GM12878 (cell line): ENCODE results near the gene AHNAK. TPM values are rescaled to one million over a fixed set of nuclear protein-coding genes. Genes with fewer than 3 reads are reported as not detected.

Experiments used
- ATAC-seq: fragments of 200-7000 bp; cut with Tn5 transposase; 3 replicates; pipeline ENCODE4 v1.9.1; 2020; ENCODE audit warnings: mild to moderate bottlenecking, moderate library complexity
- BruUV-seq: library from RNA; stranded (reverse); fragments of 400-500 nt; replicated peaks from 2 replicates; lab custom pipeline; 2021; lab: Mats Ljungman, UMichigan
- CTCF ChIA-PET: fragments of 300-600 bp; sonication (Branson Sonifier 250); formaldehyde crosslinking; extraction: SDS; loops from one replicate; lab custom pipeline; 2021; ENCODE audit warnings: inconsistent platforms; lab: Yijun Ruan, JAX
- POLR2A ChIA-PET: fragments of 350-600 bp; formaldehyde crosslinking; extraction: SDS; loops from one replicate; lab custom pipeline; 2021; ENCODE audit warnings: inconsistent platforms; lab: Charles Lee
- RAD21 ChIA-PET: fragments of 300-600 bp; sonication (Branson Sonifier 250); formaldehyde crosslinking; loops from one replicate; lab custom pipeline; 2023; ENCODE audit warnings: antibody characterized with exemption; ENCODE audit not compliant: unreplicated experiment; lab: Charles Lee
- SMC1A ChIA-PET: fragments of 300-600 bp; sonication (Branson Sonifier 250); formaldehyde crosslinking; loops from one replicate; lab custom pipeline; 2023; ENCODE audit not compliant: unreplicated experiment, uncharacterized antibody; lab: Charles Lee
- DNase-seq: peaks from one replicate; pipeline ENCODE4 v3.0.0-alpha.2; 2011; ENCODE audit warnings: low read depth, low spot score
- FAIRE-seq: peaks from 3 replicates; lab custom pipeline; 2011; peaks lifted over from hg19 to GRCh38; lab: Jason Lieb, UNC
- H2AFZ ChIP-seq: 2 replicates; pipeline ENCODE4 v1.6.0; 2011; ENCODE audit warnings: low read depth, low read length, control low read depth; ENCODE audit not compliant: control insufficient read depth
- H3K27ac ChIP-seq: 2 replicates; pipeline ENCODE4 v1.5.1; 2011; ENCODE audit warnings: control low read depth; ENCODE audit not compliant: control insufficient read depth, insufficient read depth
- H3K27me3 ChIP-seq, 2 experiments: replicated peaks in 1 of 2; 2 replicates each; pipeline versions ENCODE4 v1.6.0 to v1.6.1; 2011; ENCODE audit warnings: low read length in 1 of 2; ENCODE audit not compliant: control insufficient read depth in 2 of 2, insufficient read depth in 2 of 2
- H3K36me3 ChIP-seq, 2 experiments: 2 replicates each; pipeline ENCODE4 v1.5.1; 2011; ENCODE audit warnings: low read length in 1 of 2; ENCODE audit not compliant: control insufficient read depth in 2 of 2, insufficient read depth in 2 of 2
- H3K4me1 ChIP-seq: 2 replicates; pipeline ENCODE4 v1.6.1; 2011; ENCODE audit warnings: mild to moderate bottlenecking, low read length, moderate library complexity, mixed read lengths; ENCODE audit not compliant: control insufficient read depth, insufficient read depth
- H3K4me2 ChIP-seq: 2 replicates; pipeline ENCODE4 v1.6.0; 2011; ENCODE audit warnings: control low read depth; ENCODE audit not compliant: control insufficient read depth, insufficient read depth
- H3K4me3 ChIP-seq: fragments of 200-600 bp; sonication (generic); 2 replicates; pipeline ENCODE4 v1.5.1; 2016
- H3K79me2 ChIP-seq: 2 replicates; pipeline ENCODE4 v1.6.0; 2011; ENCODE audit warnings: low read length; ENCODE audit not compliant: control insufficient read depth, insufficient read depth
- H3K9ac ChIP-seq: 2 replicates; pipeline ENCODE4 v1.8.0; 2011; ENCODE audit warnings: low read length, control low read depth, mixed read lengths; ENCODE audit not compliant: control insufficient read depth, insufficient read depth
- H3K9me3 ChIP-seq: replicated peaks from 3 replicates; pipeline ENCODE4 v1.5.1; 2011; ENCODE audit warnings: mild to moderate bottlenecking, low read length; ENCODE audit not compliant: control insufficient read depth, insufficient read depth
- H4K20me1 ChIP-seq: 2 replicates; pipeline ENCODE4 v1.6.0; 2011; ENCODE audit not compliant: control insufficient read depth, insufficient read depth
- BHLHE40 ChIP-seq, 2 experiments: fragments of 450-650 bp in 1 of 2; IDR thresholded peaks; 2 replicates each; pipeline ENCODE4 v1.6.1; 2011 to 2017; ENCODE audit warnings: low read depth in 2 of 2, borderline replicate concordance in 1 of 2, improper control_type of control experiment in 1 of 2, low read length in 1 of 2, mild to moderate bottlenecking in 1 of 2
- CREM ChIP-seq: IDR thresholded peaks from 2 replicates; pipeline ENCODE4 v1.6.1; 2014; ENCODE audit warnings: antibody characterized with exemption, low read depth
- FOXK2 ChIP-seq: fragments of 450-650 bp; IDR thresholded peaks from 2 replicates; pipeline ENCODE4 v1.6.1; 2017; ENCODE audit warnings: mild to moderate bottlenecking, moderate library complexity
- FOXM1 ChIP-seq: IDR thresholded peaks from 2 replicates; pipeline ENCODE4 v1.6.1; 2012; ENCODE audit warnings: low read depth, mild to moderate bottlenecking, inconsistent platforms, low read length, moderate library complexity
- GATAD2B ChIP-seq: fragments of 450-650 bp; conservative IDR thresholded peaks from 2 replicates; pipeline ENCODE4 v1.6.1; 2017; ENCODE audit warnings: low read depth, mild to moderate bottlenecking, moderate library complexity
- IKZF1 ChIP-seq: fragments of 450-650 bp; conservative IDR thresholded peaks from 2 replicates; pipeline ENCODE4 v1.6.1; 2017; ENCODE audit warnings: antibody characterized with exemption, mild to moderate bottlenecking
- IKZF2 ChIP-seq, 2 experiments: fragments of 450-650 bp; IDR thresholded peaks; 2 replicates each; pipeline ENCODE4 v1.6.1; 2017; ENCODE audit warnings: mild to moderate bottlenecking in 2 of 2, moderate library complexity in 2 of 2
- MEF2A ChIP-seq: IDR thresholded peaks from 2 replicates; pipeline ENCODE4 v1.6.1; 2011; ENCODE audit warnings: low read depth, mild to moderate bottlenecking, low read length, moderate library complexity; ENCODE audit not compliant: insufficient read depth
- NFIC ChIP-seq: IDR thresholded peaks from 2 replicates; pipeline ENCODE4 v1.6.1; 2012; ENCODE audit warnings: low read depth, mild to moderate bottlenecking, inconsistent platforms, low read length, moderate library complexity
- NFYB ChIP-seq: IDR thresholded peaks from 2 replicates; pipeline ENCODE4 v1.6.1; 2011; ENCODE audit warnings: low read depth, mild to moderate bottlenecking, low read length, improper control_type of control experiment, moderate library complexity; ENCODE audit not compliant: insufficient read depth
- RFX5 ChIP-seq: IDR thresholded peaks from 2 replicates; pipeline ENCODE4 v1.6.1; 2011; ENCODE audit warnings: low read depth, low read length, improper control_type of control experiment
- STAT1 ChIP-seq: fragments of 450-650 bp; conservative IDR thresholded peaks from 2 replicates; pipeline ENCODE4 v1.6.1; 2014; ENCODE audit warnings: antibody characterized with exemption, mild to moderate bottlenecking
- ZNF207 ChIP-seq: fragments of 450-650 bp; IDR thresholded peaks from 2 replicates; pipeline ENCODE4 v1.6.1; 2014; ENCODE audit warnings: antibody characterized with exemption, mild to moderate bottlenecking, borderline replicate concordance
- ZNF384 ChIP-seq: IDR thresholded peaks from 2 replicates; pipeline ENCODE4 v1.6.1; 2012; ENCODE audit warnings: low read depth, mild to moderate bottlenecking, low read length, improper control_type of control experiment, borderline replicate concordance
- WGBS: methylation state at CpG from one replicate; pipeline ENCODE4 v1.1.6; 2016; ENCODE audit warnings: low lambda C conversion rate; ENCODE audit not compliant: insufficient replicate concordance, insufficient coverage; ENCODE audit errors: missing lambda C conversion rate; 5-methylcytosine and 5-hydroxymethylcytosine counted together
- in situ Hi-C: fragments of 300-500 bp; cut with MboI; formaldehyde crosslinking; loops from 9 replicates; pipeline ENCODE4 v1.14.3; 2018; ENCODE audit warnings: mixed read lengths
- intact Hi-C: fragments of 100-400 bp; cut with micrococcal nuclease; formaldehyde crosslinking; loops from one replicate; pipeline ENCODE4 v1.14.2; 2022; ENCODE audit not compliant: unreplicated experiment
- polyA plus RNA-seq, 11 experiments: library from polyadenylated mRNA; depleted of rRNA in 4 of 11; unstranded in 6 of 11; stranded (reverse) in 5 of 11; fragments of >200 nt; fragmentation: Nextera tagmentation in 4 of 11; fragmentation: Illumina TruSeq in 1 of 11; extraction: Ambion mirVana in 4 of 11; extraction: Trizol in 1 of 11; gene quantifications; 1 replicate in 1 of 11; 2 replicates in 10 of 11; pipeline versions ENCODE4 v1.2.1 to v1.2.3, GENCODE V29; 2011 to 2016; ENCODE audit warnings: inconsistent platforms in 2 of 11, missing spikeins in 2 of 11, low read depth in 1 of 11
- total RNA-seq, 4 experiments: library from RNA; depleted of rRNA in 3 of 4; stranded (reverse); fragments of >200 nt in 3 of 4; fragmentation: Illumina TruSeq in 1 of 4; extraction: Trizol in 1 of 4; gene quantifications; 2 replicates each; pipeline versions ENCODE4 v1.2.1 to v1.2.3, GENCODE V29; 2013 to 2021
- TF ChIP-seq, protein P1 (sequence below): fragments of 450-650 bp; formaldehyde crosslinking; IDR thresholded peaks from 2 replicates; pipeline ENCODE4 v1.4.0; 2022; ENCODE audit warnings: mild to moderate bottlenecking, moderate library complexity
- TF ChIP-seq, protein P2 (sequence below): fragments of 450-650 bp; IDR thresholded peaks from 2 replicates; pipeline ENCODE4 v1.6.1; 2017; ENCODE audit warnings: mild to moderate bottlenecking, low read depth, inconsistent platforms; ENCODE audit not compliant: poor library complexity, severe bottlenecking

AHNAK gene
- total and polyA plus RNA-seq, 10 of the 15 experiments (the other 5 are each of a cell fraction or from before 2014, with no cell fraction given): 0.76 to 90.3 (median 19.4) TPM

DNA sequence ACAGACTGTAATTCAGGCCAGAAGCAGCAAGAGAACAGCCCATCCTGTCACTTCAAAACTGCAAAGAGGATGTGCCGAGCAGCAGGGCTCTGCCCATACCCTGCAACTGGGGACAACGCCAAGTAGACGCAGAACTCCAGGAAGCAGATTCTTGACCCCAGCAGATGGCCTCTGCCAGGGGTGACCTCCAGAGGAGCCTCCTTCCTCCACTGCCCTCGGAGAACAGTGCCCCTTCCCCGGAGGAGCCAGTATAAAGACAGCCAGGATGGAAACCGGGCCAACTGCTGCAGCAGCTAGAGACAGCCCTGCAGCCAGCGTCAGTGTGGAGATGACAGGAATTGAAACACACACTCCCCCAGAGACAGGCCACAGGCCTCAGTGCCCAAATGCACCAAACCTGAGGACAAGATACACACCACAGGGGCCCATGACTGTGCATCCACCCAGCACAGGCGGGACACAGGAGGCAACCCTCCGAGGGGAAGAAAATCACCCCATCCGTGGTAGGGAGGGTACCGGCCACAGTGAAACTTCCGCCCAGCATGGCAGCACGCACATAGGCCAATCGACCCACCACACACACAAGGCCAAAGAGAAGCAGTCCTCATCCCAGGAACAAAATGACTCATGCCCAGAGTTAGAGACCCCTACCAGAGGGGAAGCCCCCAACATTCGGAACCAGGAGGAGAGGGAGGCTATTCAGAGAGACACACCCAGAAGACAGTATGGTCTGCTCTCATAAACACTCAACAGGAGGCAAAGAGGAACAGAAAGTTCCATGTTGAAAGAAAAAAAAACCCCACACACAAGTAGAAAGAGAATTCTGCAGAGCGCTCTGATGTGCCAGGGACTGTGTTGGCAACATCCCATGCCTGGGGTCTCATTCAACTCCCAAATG, 5.6 kb downstream of the AHNAK start:
- BruUV-seq: no TSS peak
- CTCF ChIA-PET: interaction anchor here (0.7 to 9.0 kb wide), 14 partner anchors 11 to 335 kb away, joined by 3 to 280 read pairs (median 26); partner anchors contain the start of genes EEF1G, SCGB1A1 and TUT1
- Histone ChIP-seq H3K9me3 (no peaks in the 10 kb centered on the region), H3K79me2 (peaks cover 75% of the 10 kb centered on the region), H3K27ac (peak overlapping the region; percentile 95), H3K36me3 (no peaks in the 10 kb centered on the region; a peak in 1 of 4 replicates), H3K4me2 (peak overlapping the region; percentile 97), H3K9ac (peak overlapping the region; percentile 71), H3K4me1 (peaks cover 74% of the 10 kb centered on the region), H2AFZ (peak overlapping the region; percentile 89), H3K4me3 (peak overlapping the region; percentile 51; the same call in 1 of the 2 replicates), H3K27me3 (no peaks in the 10 kb centered on the region; a peak in 1 of 4 replicates), H4K20me1 (no peaks in the 10 kb centered on the region; the same call in 1 of the 2 replicates)
- intact Hi-C loops: loop anchor here (1.0 to 5.0 kb wide), 6 partner anchors 16 to 117 kb away; partner anchors contain the start of gene TUT1
- SMC1A ChIA-PET: interaction anchor here (1.1 to 7.0 kb wide), 9 partner anchors 15 to 159 kb away, joined by 3 to 212 read pairs (median 8); partner anchors contain the start of gene SCGB1A1
- DNase-seq: peak; percentile 76
- peak; percentile 71 for FAIRE-seq
- RAD21 ChIA-PET: interaction anchor here (1.2 to 9.1 kb wide), 8 partner anchors 15 to 146 kb away, joined by 3 to 313 read pairs (median 24); partner anchors contain the start of gene TUT1
- under 1% methylated on average over 16 of the region's 16 CpGs for WGBS
- ATAC-seq: peak; percentile 55
- POLR2A ChIA-PET: interaction anchor here (1.5 to 10.3 kb wide), 5 partner anchors 15 to 116 kb away, joined by 5 to 188 read pairs (median 17); partner anchors contain the start of gene TUT1
- in situ Hi-C loops: no loop called here
- TF ChIP-seq NFIC: 0 out of 2 replicates have a peak, but pooled peaks have one; percentile 71
- TF ChIP-seq FOXM1: peak; percentile 4; the same call in 1 of the 2 replicates
- peak; percentile 56; the same call in 1 of the 2 replicates for TF ChIP-seq ZNF207
- peak; percentile 96 for TF ChIP-seq GATAD2B
- 0 out of 2 replicates have a peak, but pooled peaks have one; percentile 33 for TF ChIP-seq CREM
- 0 out of 2 replicates have a peak, but pooled peaks have one; percentile 19 for TF ChIP-seq FOXK2
- peak; percentile 83 to 92 for TF ChIP-seq IKZF2 (IDR thresholded peaks at IDR 0.05)
- TF ChIP-seq RFX5: no peak
- peak; percentile 88 for TF ChIP-seq IKZF1
- TF ChIP-seq, protein P1, sequence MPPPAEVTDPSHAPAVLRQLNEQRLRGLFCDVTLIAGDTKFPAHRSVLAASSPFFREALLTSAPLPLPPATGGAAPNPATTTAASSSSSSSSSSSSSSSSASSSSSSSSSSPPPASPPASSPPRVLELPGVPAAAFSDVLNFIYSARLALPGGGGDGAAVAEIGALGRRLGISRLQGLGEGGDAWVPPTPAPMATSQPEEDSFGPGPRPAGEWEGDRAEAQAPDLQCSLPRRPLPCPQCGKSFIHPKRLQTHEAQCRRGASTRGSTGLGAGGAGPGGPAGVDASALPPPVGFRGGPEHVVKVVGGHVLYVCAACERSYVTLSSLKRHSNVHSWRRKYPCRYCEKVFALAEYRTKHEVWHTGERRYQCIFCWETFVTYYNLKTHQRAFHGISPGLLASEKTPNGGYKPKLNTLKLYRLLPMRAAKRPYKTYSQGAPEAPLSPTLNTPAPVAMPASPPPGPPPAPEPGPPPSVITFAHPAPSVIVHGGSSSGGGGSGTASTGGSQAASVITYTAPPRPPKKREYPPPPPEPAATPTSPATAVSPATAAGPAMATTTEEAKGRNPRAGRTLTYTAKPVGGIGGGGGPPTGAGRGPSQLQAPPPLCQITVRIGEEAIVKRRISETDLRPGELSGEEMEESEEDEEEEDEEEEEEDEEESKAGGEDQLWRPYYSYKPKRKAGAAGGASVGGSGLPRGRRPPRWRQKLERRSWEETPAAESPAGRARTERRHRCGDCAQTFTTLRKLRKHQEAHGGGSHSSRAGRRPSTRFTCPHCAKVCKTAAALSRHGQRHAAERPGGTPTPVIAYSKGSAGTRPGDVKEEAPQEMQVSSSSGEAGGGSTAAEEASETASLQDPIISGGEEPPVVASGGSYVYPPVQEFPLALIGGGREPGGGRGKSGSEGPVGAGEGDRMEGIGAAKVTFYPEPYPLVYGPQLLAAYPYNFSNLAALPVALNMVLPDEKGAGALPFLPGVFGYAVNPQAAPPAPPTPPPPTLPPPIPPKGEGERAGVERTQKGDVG (CRISPR knock-in tag): no peak
- peak; percentile 51 to 52; a peak in 3 of 4 replicates for TF ChIP-seq BHLHE40 (IDR thresholded peaks at IDR 0.05; ENCODE audit: borderline replicate concordance in 1 of 2, low read depth in 2 of 2, low read length in 1 of 2)
- peak; percentile 83 for TF ChIP-seq ZNF384
- peak; percentile 14; the same call in 1 of the 2 replicates for TF ChIP-seq MEF2A
- no peak for TF ChIP-seq NFYB
- TF ChIP-seq STAT1: 0 out of 2 replicates have a peak, but pooled peaks have one; percentile 30
- TF ChIP-seq, protein P2, sequence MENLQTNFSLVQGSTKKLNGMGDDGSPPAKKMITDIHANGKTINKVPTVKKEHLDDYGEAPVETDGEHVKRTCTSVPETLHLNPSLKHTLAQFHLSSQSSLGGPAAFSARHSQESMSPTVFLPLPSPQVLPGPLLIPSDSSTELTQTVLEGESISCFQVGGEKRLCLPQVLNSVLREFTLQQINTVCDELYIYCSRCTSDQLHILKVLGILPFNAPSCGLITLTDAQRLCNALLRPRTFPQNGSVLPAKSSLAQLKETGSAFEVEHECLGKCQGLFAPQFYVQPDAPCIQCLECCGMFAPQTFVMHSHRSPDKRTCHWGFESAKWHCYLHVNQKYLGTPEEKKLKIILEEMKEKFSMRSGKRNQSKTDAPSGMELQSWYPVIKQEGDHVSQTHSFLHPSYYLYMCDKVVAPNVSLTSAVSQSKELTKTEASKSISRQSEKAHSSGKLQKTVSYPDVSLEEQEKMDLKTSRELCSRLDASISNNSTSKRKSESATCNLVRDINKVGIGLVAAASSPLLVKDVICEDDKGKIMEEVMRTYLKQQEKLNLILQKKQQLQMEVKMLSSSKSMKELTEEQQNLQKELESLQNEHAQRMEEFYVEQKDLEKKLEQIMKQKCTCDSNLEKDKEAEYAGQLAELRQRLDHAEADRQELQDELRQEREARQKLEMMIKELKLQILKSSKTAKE: peak; percentile 82
